ENCODE measurements around the gene PDZRN4.

DNA sequence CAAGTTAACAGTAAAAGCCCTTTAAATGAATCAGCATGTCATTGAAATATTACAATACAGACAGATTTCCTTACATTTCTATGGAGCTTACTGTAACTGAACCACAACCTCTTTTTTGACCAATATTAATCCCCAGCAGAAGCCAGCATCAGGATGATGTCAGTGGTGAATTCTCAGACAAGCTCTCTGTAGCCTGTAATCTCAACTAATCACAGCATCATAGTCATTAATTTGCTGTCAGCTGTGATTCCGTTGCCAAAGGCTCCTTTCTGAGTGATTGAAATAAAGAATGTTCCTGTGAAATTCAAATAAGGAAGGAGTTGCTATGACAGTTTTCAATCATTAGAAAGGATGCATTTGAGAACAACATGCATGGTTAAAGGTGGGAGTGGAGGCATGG is 323.1 kb downstream of the PDZRN4 start:
- TF ChIP-seq, protein P1, sequence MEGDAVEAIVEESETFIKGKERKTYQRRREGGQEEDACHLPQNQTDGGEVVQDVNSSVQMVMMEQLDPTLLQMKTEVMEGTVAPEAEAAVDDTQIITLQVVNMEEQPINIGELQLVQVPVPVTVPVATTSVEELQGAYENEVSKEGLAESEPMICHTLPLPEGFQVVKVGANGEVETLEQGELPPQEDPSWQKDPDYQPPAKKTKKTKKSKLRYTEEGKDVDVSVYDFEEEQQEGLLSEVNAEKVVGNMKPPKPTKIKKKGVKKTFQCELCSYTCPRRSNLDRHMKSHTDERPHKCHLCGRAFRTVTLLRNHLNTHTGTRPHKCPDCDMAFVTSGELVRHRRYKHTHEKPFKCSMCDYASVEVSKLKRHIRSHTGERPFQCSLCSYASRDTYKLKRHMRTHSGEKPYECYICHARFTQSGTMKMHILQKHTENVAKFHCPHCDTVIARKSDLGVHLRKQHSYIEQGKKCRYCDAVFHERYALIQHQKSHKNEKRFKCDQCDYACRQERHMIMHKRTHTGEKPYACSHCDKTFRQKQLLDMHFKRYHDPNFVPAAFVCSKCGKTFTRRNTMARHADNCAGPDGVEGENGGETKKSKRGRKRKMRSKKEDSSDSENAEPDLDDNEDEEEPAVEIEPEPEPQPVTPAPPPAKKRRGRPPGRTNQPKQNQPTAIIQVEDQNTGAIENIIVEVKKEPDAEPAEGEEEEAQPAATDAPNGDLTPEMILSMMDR (IDR thresholded peaks at IDR 0.05), result no peak
- no peak for TF ChIP-seq POLR2A (IDR thresholded peaks at IDR 0.05)
- TF ChIP-seq POLR2AphosphoS5 (IDR thresholded peaks at IDR 0.05), result no peak
- no peak for TF ChIP-seq EP300 (IDR thresholded peaks at IDR 0.05)

Measured in stomach (tissue), 4 donors.